Testis (tissue), 2 donors: ENCODE data around the gene FAT3.

Source experiments
- POLR2A ChIP-seq: fragments of 450-650 bp; IDR thresholded peaks from one replicate; pipeline ENCODE4 v1.6.1; 2017; ENCODE audit warnings: antibody characterized with exemption, mild to moderate bottlenecking, moderate library complexity
- TF ChIP-seq, protein P1 (sequence below), 3 experiments: fragments of 450-650 bp in 2 of 3; fragments of 200-600 bp in 1 of 3; sonication (generic) in 1 of 3; IDR thresholded peaks; one replicate each; pipeline ENCODE4 v1.5.1; 2016 to 2019; ENCODE audit warnings: antibody characterized with exemption in 3 of 3, mild to moderate bottlenecking in 2 of 3, moderate library complexity in 1 of 3

- TF ChIP-seq, protein P1, sequence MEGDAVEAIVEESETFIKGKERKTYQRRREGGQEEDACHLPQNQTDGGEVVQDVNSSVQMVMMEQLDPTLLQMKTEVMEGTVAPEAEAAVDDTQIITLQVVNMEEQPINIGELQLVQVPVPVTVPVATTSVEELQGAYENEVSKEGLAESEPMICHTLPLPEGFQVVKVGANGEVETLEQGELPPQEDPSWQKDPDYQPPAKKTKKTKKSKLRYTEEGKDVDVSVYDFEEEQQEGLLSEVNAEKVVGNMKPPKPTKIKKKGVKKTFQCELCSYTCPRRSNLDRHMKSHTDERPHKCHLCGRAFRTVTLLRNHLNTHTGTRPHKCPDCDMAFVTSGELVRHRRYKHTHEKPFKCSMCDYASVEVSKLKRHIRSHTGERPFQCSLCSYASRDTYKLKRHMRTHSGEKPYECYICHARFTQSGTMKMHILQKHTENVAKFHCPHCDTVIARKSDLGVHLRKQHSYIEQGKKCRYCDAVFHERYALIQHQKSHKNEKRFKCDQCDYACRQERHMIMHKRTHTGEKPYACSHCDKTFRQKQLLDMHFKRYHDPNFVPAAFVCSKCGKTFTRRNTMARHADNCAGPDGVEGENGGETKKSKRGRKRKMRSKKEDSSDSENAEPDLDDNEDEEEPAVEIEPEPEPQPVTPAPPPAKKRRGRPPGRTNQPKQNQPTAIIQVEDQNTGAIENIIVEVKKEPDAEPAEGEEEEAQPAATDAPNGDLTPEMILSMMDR (IDR thresholded peaks at IDR 0.05): no peak
- TF ChIP-seq POLR2A: no peak
These were observed 528 bp downstream of the FAT3 start for GRCh38 chr11:92225125-92225567.
